Transverse colon (tissue), 3 donors: ENCODE results near the gene NPLOC4.

ENCODE experiments used
- CTCF ChIP-seq, 5 experiments: fragments of 200-600 bp in 3 of 5; fragments of 450-650 bp in 2 of 5; sonication (generic) in 3 of 5; IDR thresholded peaks; 1 replicate in 2 of 5; 2 replicates in 3 of 5; pipeline ENCODE4 v1.5.1; 2016 to 2017; ENCODE audit warnings: antibody characterized with exemption in 5 of 5, inconsistent platforms in 3 of 5, mild to moderate bottlenecking in 2 of 5, moderate library complexity in 1 of 5
- POLR2A ChIP-seq: fragments of 450-650 bp; IDR thresholded peaks from one replicate; pipeline ENCODE4 v1.6.1; 2016; ENCODE audit warnings: antibody characterized with exemption, mild to moderate bottlenecking, moderate library complexity

DNA sequence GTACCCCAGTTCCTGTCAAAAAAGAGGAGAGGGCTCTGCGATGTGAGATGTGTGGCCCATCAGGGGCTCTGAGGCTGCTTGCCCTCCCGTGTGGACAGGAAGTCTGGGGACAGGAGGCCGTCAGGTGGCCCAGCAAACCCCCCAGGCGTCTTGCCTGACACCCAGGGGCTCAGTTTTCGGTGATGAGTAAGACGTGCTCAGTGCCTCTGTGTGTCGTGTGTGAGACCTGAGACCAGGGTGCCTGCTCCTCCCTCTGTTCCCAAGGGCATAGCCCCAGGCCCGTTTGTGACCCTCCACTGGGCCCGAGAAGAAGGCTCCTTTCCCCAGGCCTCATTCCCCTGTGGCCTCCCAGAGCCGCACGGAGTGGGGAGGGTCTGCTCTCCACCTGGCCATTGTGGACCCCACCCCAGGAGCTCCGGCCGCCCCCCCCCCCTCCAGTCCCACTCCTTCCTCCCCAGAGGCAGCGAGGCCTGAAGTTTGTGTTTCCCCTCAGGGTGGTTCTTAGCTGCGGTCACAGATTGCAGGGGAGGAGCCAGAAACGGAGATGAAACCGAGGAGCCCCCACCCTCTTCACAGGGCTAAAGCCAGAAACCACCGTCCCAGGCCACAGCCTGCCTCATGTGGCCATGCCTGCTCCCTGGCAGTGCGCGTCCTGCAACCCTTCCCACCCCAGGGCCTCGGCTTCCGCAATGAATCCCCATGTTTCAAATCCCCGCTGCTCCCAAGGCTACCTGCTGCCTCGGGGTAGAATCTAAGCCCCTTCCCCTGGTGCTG, 119.4 kb downstream of the NPLOC4 start:
- no peak for TF ChIP-seq CTCF (IDR thresholded peaks at IDR 0.05)
- no peak for TF ChIP-seq POLR2A
